ENCODE results near the gene KLF3.

KLF3 gene

GRCh38 chr4:38723726-38724474 lies 59.9 kb downstream of the KLF3 start:
- H3K4me3 ChIP-seq (replicated peaks; ENCODE audit: low read depth, low read length), result no peak overlapping the region
- TF ChIP-seq CTCF (IDR thresholded peaks at IDR 0.05; ENCODE audit: low read length, missing control alignments), result no peak
- peak; percentile 56 for DNase-seq (ENCODE audit: low read depth)

- H3K4me3 ChIP-seq (replicated peaks; ENCODE audit: low read depth, low read length), result no peak overlapping the region
- TF ChIP-seq CTCF (IDR thresholded peaks at IDR 0.05; ENCODE audit: low read length, missing control alignments), result no peak
- DNase-seq (ENCODE audit: low read depth), result no peak
These were observed 60.4 kb downstream of the KLF3 start for GRCh38 chr4:38724475-38724808.

GRCh38 chr4:38728631-38729141 lies 64.7 kb downstream of the KLF3 start:
- TF ChIP-seq CTCF (IDR thresholded peaks at IDR 0.05; ENCODE audit: low read length, missing control alignments), result no peak

GRCh38 chr4:38730493-38730829 lies 66.5 kb downstream of the KLF3 start:
- no peak for DNase-seq (ENCODE audit: low read depth)
- TF ChIP-seq CTCF (IDR thresholded peaks at IDR 0.05; ENCODE audit: low read length, missing control alignments), result no peak
- no peak overlapping the region for H3K4me3 ChIP-seq (replicated peaks; ENCODE audit: low read depth, low read length)

More at GRCh38 chr4:38728631-38729141, 64.7 kb downstream of the KLF3 start:
- DNase-seq (ENCODE audit: low read depth), result no peak
- no peak overlapping the region for H3K4me3 ChIP-seq (replicated peaks; ENCODE audit: low read depth, low read length)

GRCh38 chr4:38730830-38731646 lies 67.0 kb downstream of the KLF3 start:
- peak; percentile 85 for DNase-seq (ENCODE audit: low read depth)
- TF ChIP-seq CTCF (IDR thresholded peaks at IDR 0.05; ENCODE audit: low read length, missing control alignments), result peak; percentile 94
- no peak overlapping the region for H3K4me3 ChIP-seq (replicated peaks; ENCODE audit: low read depth, low read length)

- TF ChIP-seq CTCF (IDR thresholded peaks at IDR 0.05; ENCODE audit: low read length, missing control alignments), result no peak
- no peak overlapping the region for H3K4me3 ChIP-seq (replicated peaks; ENCODE audit: low read depth, low read length)
- no peak for DNase-seq (ENCODE audit: low read depth)
These were observed 69.7 kb downstream of the KLF3 start for GRCh38 chr4:38733663-38734062.

Measured in fibroblast of pulmonary artery (primary cell).